Activated CD4-positive, alpha-beta T cell treated with anti-CD3 and anti-CD28 coated beads for 48 hours (primary cell): ENCODE measurements around the gene CENPM.

Experiments
- DNase-seq: peaks from one replicate; pipeline ENCODE4 v3.0.0-alpha.2; 2020

CENPM gene

GRCh38 chr22:41913040-41913719, 33.8 kb downstream of the CENPM start:
- no peak for DNase-seq

GRCh38 chr22:41912338-41913039, 34.5 kb downstream of the CENPM start:
- no peak for DNase-seq

GRCh38 chr22:41911001-41911611, 35.8 kb downstream of the CENPM start:
- DNase-seq = no peak

GRCh38 chr22:41910050-41911000, 36.6 kb downstream of the CENPM start:
- peak; percentile 48 for DNase-seq

GRCh38 chr22:41909310-41910049, 37.5 kb downstream of the CENPM start:
- no peak for DNase-seq

- DNase-seq = no peak
These were observed 38.3 kb downstream of the CENPM start for GRCh38 chr22:41908411-41909309.

- no peak for DNase-seq
These were observed 39.2 kb downstream of the CENPM start for GRCh38 chr22:41907436-41908401.

GRCh38 chr22:41906822-41907221, 40.1 kb downstream of the CENPM start:
- no peak for DNase-seq

- no peak for DNase-seq
These were observed 41.3 kb downstream of the CENPM start for GRCh38 chr22:41905411-41906202.

GRCh38 chr22:41904450-41905410, 42.2 kb downstream of the CENPM start:
- no peak for DNase-seq

GRCh38 chr22:41902932-41903421, 44.0 kb downstream of the CENPM start:
- DNase-seq = no peak

GRCh38 chr22:41902016-41902415, 44.9 kb downstream of the CENPM start:
- DNase-seq = no peak

GRCh38 chr22:41900652-41901312, 46.2 kb downstream of the CENPM start:
- DNase-seq = no peak

GRCh38 chr22:41899992-41900651, 46.8 kb downstream of the CENPM start:
- no peak for DNase-seq

- no peak for DNase-seq
These were observed 47.8 kb downstream of the CENPM start for GRCh38 chr22:41899110-41899509.

GRCh38 chr22:41898645-41899044, 48.3 kb downstream of the CENPM start:
- no peak for DNase-seq
